Measurements from ENCODE around the gene TANGO6.
"Not testable (repeated sequence)": the region's sequence is repeated elsewhere in the genome, so short reads cannot be mapped to it uniquely, and the experiment has no call there.

The TANGO6 gene

GRCh38 chr16:68960910-68961309 lies 117.6 kb downstream of the TANGO6 start:
- no peak for DNase-seq (ENCODE audit: low read depth in 2 of 3, low spot score in 2 of 3)

GRCh38 chr16:68961778-68962402 lies 118.6 kb downstream of the TANGO6 start:
- no peak for DNase-seq (ENCODE audit: low read depth in 2 of 3, low spot score in 2 of 3)

GRCh38 chr16:68969338-68969737 lies 126.0 kb downstream of the TANGO6 start:
- no peak for DNase-seq (ENCODE audit: low read depth in 2 of 3, low spot score in 2 of 3)

DNA sequence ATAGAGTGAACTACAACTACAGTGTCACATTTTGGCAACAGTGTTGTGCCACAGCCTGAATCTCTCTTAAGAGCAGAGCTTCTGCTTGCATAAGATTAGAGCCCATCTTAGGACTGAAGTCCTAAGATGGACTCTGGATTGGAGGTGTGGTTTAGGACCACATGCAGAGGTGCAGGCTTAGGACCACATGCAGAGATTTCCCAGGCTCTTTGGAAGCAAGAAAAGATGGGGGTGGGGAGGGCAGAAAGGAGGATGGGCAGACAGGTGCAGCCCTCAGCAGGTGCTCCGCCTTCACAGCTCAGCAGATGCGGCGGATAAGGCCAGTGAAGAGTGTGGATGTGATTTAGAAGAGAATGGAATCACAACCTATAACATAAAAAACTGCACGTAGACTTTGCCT lies 128.7 kb downstream of the TANGO6 start:
- DNase-seq (ENCODE audit: low read depth in 2 of 3, low spot score in 2 of 3) = no peak

- DNase-seq (ENCODE audit: low read depth in 2 of 3, low spot score in 2 of 3) = no peak
Observed at GRCh38 chr16:68972720-68973119, 129.4 kb downstream of the TANGO6 start.

GRCh38 chr16:68973611-68974120 lies 130.3 kb downstream of the TANGO6 start:
- DNase-seq (ENCODE audit: low read depth in 2 of 3, low spot score in 2 of 3) = no peak

GRCh38 chr16:68978303-68978954 lies 135.1 kb downstream of the TANGO6 start:
- DNase-seq (ENCODE audit: low read depth in 2 of 3, low spot score in 2 of 3) = no peak

DNA sequence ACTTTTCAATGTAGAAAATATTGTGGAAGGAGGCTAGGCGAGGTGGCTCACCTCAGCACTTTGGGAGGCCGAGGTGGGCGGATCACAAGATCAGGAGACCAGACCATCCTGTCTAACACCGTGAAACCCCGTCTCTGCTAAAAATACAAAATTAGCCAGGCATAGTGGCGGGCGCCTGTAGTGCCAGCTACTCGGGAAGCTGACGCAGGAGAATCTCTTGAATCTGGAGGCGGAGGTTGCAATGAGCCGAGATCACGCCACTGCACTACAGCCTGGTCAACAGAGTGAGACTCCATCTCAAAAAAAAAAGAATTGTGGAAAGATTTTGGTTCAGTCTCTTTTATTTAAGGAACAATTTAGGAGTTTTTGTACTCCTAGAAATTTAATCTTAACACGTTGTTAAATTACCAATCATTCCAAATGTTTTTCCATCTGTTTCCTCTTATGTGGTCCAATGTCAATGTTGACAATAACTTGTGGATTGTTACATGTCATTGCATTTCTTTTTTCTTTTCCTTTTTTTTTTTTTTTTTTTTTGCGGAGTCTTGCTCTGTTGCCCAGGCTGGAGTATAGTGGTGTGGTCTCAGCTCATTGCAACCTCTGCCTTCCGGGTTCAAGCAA lies 137.5 kb downstream of the TANGO6 start:
- DNase-seq (ENCODE audit: low read depth in 2 of 3, low spot score in 2 of 3) = no peak

DNA sequence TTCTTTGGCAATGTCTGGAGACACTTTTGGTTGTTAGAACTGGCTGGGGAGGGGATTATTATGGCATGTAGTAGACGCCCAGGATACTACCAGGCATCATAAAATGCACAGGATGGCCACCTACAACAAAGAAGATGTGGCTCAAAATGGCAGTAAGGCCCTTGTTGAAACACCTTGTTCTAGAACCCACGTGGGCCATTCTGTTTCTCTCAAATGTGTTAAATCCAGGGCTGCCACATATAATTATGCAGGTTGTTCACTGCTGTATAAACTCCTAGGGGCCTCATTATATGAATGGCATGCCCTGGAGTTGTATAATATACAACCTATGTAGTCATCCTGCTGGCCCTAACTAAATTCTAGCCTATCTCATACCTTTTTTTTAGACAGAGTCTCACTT lies 138.6 kb downstream of the TANGO6 start:
- DNase-seq (ENCODE audit: low read depth in 2 of 3, low spot score in 2 of 3) = no peak

GRCh38 chr16:68984467-68984866 lies 141.1 kb downstream of the TANGO6 start:
- no peak for DNase-seq (ENCODE audit: low read depth in 2 of 3, low spot score in 2 of 3)

DNA sequence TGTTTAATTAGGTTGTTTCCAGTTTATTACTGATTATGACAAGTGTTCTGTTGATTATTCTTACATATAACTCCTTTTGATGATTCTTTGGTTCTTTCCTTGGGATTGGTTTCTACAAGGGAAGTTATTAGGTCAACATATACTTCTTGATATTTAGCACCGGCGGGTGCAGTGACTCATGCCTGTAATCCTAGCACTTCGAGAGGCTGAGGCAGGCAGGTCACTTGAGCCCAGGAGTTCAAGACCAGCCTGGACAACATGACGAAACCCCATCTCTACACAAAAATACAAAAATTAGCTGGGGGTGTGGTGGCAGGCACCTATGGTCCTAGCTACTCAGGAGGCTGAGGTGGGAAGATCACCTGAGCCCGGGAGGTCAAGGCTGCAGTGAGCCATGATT lies 141.9 kb downstream of the TANGO6 start:
- DNase-seq (ENCODE audit: low read depth in 2 of 3, low spot score in 2 of 3) = no peak

DNA sequence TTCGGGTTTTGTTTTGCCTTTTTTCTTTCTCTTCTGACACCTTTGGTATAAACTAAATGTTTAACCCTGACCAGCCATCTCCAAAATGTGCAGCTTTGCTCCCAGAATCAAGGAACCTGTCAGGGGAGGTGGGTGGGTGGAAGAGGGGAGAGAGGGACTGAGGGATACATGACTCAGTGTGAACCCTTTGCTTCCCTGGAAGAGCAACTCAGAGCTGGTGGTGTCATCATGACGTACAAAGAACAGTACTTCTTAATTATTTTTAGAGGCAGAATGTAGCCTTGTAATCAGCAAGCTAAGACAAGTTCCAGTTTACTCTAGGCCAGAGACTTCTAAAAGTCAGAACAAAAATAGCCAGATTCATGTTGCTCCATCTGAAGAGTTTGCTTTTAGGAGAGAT lies 142.5 kb downstream of the TANGO6 start:
- no peak for DNase-seq (ENCODE audit: low read depth in 2 of 3, low spot score in 2 of 3)

GRCh38 chr16:68987734-68988457 lies 144.6 kb downstream of the TANGO6 start:
- no peak for DNase-seq (ENCODE audit: low read depth in 2 of 3, low spot score in 2 of 3)

DNA sequence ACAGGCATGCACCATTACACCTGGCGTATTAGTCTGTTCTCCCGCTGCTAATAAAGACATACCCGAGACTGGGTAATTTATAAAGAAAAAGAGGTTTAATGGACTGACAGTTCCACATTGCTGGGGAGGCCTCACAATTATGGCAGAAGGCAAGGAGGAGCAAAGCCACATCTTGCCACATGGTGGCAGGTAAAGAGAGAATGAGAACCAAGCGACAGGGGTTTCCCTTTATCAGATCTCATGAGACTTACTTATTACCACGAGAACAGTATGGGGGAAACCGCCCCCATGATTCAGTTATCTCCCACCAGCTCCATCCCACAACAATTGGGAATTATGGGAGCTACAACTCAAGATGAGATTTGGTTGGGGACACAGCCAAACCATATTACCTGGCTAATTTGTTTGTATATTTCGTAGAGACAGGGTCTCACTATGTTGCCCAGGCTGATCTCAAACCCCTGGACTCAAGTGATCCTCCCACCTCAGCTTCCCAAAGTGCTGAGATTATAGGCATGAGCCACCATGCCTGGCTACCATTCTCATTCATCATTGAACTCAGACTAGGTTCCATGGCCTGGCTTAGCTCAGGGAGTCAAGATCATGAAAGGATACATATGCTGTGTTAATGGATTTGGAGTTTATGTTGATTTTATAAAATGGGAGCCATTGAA lies 147.0 kb downstream of the TANGO6 start:
- DNase-seq (ENCODE audit: low read depth in 2 of 3, low spot score in 2 of 3) = not testable (repeated sequence)

- DNase-seq (ENCODE audit: low read depth in 2 of 3, low spot score in 2 of 3) = no peak
Observed at GRCh38 chr16:68991075-68991474, 147.7 kb downstream of the TANGO6 start.

GRCh38 chr16:68992521-68992920 lies 149.2 kb downstream of the TANGO6 start:
- no peak for DNase-seq (ENCODE audit: low read depth in 2 of 3, low spot score in 2 of 3)

- DNase-seq (ENCODE audit: low read depth in 2 of 3, low spot score in 2 of 3) = no peak
Observed at GRCh38 chr16:68993456-68993855, 150.1 kb downstream of the TANGO6 start.

DNA sequence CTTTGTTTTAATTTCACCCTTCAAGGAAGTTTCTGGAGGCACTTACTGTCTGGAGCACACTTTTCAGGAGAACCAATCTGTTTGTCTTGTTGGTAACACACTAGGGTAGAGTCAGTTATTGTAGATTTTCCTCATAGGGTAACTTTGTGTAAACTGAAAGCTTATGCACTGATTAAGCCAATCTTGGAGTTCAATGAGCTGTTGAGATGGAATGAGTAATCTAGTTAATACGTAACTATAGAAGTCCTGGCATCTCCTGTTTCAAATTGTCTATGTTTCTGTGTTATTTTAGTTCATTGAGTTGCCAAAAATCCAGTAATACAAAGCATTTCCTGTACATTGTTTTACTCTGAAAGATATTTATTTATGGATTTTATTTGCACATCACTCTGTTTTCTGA lies 150.6 kb downstream of the TANGO6 start:
- no peak for DNase-seq (ENCODE audit: low read depth in 2 of 3, low spot score in 2 of 3)

DNA sequence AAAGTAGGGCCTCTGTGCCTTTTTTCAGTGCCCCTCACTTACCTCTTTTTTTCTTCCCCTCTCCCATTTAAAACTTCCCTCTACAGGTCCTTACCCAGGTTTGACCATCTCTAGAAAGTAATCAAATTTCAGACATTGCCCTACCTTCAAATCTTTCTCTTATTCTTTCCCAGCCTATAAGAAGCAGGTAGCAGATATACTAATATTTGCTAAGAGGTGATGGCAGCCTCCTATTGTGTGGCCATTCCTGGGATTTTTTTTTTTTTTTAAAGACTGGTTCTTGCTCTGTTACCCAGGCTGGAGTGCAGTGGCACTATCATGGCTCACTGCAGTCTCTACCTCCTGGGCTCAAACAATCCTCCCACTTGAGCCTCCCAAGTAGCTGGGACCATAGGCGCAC lies 151.0 kb downstream of the TANGO6 start:
- DNase-seq (ENCODE audit: low read depth in 2 of 3, low spot score in 2 of 3) = no peak

- no peak for DNase-seq (ENCODE audit: low read depth in 2 of 3, low spot score in 2 of 3)
Observed at GRCh38 chr16:68995011-68995504, 151.7 kb downstream of the TANGO6 start.

- DNase-seq (ENCODE audit: low read depth in 2 of 3, low spot score in 2 of 3) = no peak
Observed at GRCh38 chr16:68997564-68997963, 154.2 kb downstream of the TANGO6 start.
